A549 (cell line): ENCODE results near the gene SENP5. TPM values are rescaled to one million over a fixed set of nuclear protein-coding genes. Genes with fewer than 3 reads are reported as not detected.

Experiments
- ATAC-seq, 2 experiments: fragments of 200-7000 bp in 1 of 2; fragments of >200 bp in 1 of 2; cut with Nextera tagmentation in 1 of 2; cut with Tn5 transposase in 1 of 2; 3 replicates each; pipeline versions ENCODE4 v1.8.0 to v1.9.1; 2018 to 2020; ENCODE audit warnings: mild to moderate bottlenecking in 1 of 2, moderate library complexity in 1 of 2
- CTCF ChIA-PET: fragments of 300-600 bp; sonication (Branson Sonifier 250); formaldehyde crosslinking; extraction: SDS; loops from one replicate; lab custom pipeline; 2021; ENCODE audit warnings: antibody characterized with exemption, inconsistent platforms; lab: Yijun Ruan, JAX
- POLR2A ChIA-PET: fragments of 350-600 bp; formaldehyde crosslinking; extraction: SDS; loops from one replicate; lab custom pipeline; 2021; ENCODE audit warnings: antibody characterized with exemption, inconsistent platforms; lab: Yijun Ruan, JAX
- DNase-seq, 2 experiments: peaks; one replicate each; pipeline versions ENCODE4 v3.0.0 to v3.0.0-alpha.2; 2011 to 2016; ENCODE audit warnings: low read depth in 1 of 2, low spot score in 1 of 2
- FAIRE-seq: peaks from 2 replicates; lab custom pipeline; 2011; peaks lifted over from hg19 to GRCh38; lab: Jason Lieb, UNC
- H3K27ac ChIP-seq, 2 experiments: fragments of >200 bp; sonication (Bioruptor Twin); formaldehyde crosslinking; 3 replicates each; pipeline ENCODE4 v1.5.1; 2016 to 2017
- H3K4me1 ChIP-seq: fragments of >200 bp; sonication (Bioruptor Twin); formaldehyde crosslinking; 3 replicates; pipeline ENCODE4 v1.6.1; 2016
- H3K4me2 ChIP-seq: fragments of >200 bp; sonication (Bioruptor Twin); formaldehyde crosslinking; 3 replicates; pipeline ENCODE4 v1.6.1; 2016
- H3K4me3 ChIP-seq: fragments of >200 bp; sonication (Bioruptor Twin); formaldehyde crosslinking; 3 replicates; pipeline ENCODE4 v1.5.1; 2016
- H3K9me3 ChIP-seq: fragments of >200 bp; sonication (Bioruptor Twin); formaldehyde crosslinking; 3 replicates; pipeline ENCODE4 v1.6.1; 2016
- CBX8 ChIP-seq: fragments of 200-600 bp; sonication (generic); IDR thresholded peaks from 2 replicates; pipeline ENCODE4 v1.6.1; 2016
- EHF ChIP-seq: fragments of 250-450 bp; sonication (Bioruptor Pico); IDR thresholded peaks from 2 replicates; pipeline ENCODE4 v1.5.0; 2020; ENCODE audit warnings: mild to moderate bottlenecking
- ESRRA ChIP-seq: fragments of 150-350 bp; IDR thresholded peaks from 2 replicates; pipeline ENCODE4 v1.6.1; 2014; ENCODE audit warnings: mild to moderate bottlenecking, low read length, borderline replicate concordance
- FOSB ChIP-seq: fragments of 250-450 bp; sonication (Bioruptor Pico); IDR thresholded peaks from 2 replicates; pipeline ENCODE4 v1.5.0; 2020; ENCODE audit warnings: mild to moderate bottlenecking, moderate library complexity
- FOSL2 ChIP-seq, 2 experiments: fragments of 450-650 bp in 1 of 2; fragments of >200 bp in 1 of 2; sonication (Bioruptor Twin) in 1 of 2; formaldehyde crosslinking; IDR thresholded peaks; 2 replicates each; pipeline versions ENCODE4 v1.5.0 to v1.6.1; 2016 to 2020; ENCODE audit warnings: mild to moderate bottlenecking in 1 of 2, moderate library complexity in 1 of 2
- GATA3 ChIP-seq: IDR thresholded peaks from 2 replicates; pipeline ENCODE4 v1.6.1; 2012; ENCODE audit warnings: borderline replicate concordance
- HDAC2 ChIP-seq: fragments of 200-600 bp; sonication (generic); IDR thresholded peaks from 2 replicates; pipeline ENCODE4 v1.6.1; 2016
- HOXB13 ChIP-seq: fragments of 250-450 bp; sonication (Bioruptor Pico); IDR thresholded peaks from 2 replicates; pipeline ENCODE4 v1.5.0; 2020; ENCODE audit warnings: low read depth, mild to moderate bottlenecking, moderate library complexity
- HOXB5 ChIP-seq: fragments of 250-450 bp; sonication (Bioruptor Pico); IDR thresholded peaks from 2 replicates; pipeline ENCODE4 v1.5.0; 2020; ENCODE audit warnings: mild to moderate bottlenecking, moderate library complexity
- JUNB ChIP-seq: fragments of >200 bp; sonication (Bioruptor Twin); formaldehyde crosslinking; IDR thresholded peaks from 2 replicates; pipeline ENCODE4 v1.6.1; 2016
- MAFK ChIP-seq: fragments of 450-650 bp; IDR thresholded peaks from 2 replicates; pipeline ENCODE4 v1.6.1; 2014; ENCODE audit not compliant: partially characterized antibody
- MYC ChIP-seq: IDR thresholded peaks from 2 replicates; pipeline ENCODE4 v1.6.1; 2012; ENCODE audit warnings: mild to moderate bottlenecking, inconsistent platforms, low read length, improper control_type of control experiment, borderline replicate concordance
- NFE2L2 ChIP-seq: fragments of 150-350 bp; conservative IDR thresholded peaks from 2 replicates; pipeline ENCODE4 v1.6.1; 2014; ENCODE audit warnings: low read length
- NR3C1 ChIP-seq: fragments of >200 bp; sonication (Bioruptor Twin); formaldehyde crosslinking; IDR thresholded peaks from 3 replicates; pipeline ENCODE4 v1.6.1; 2017
- POLR2A ChIP-seq: IDR thresholded peaks from 2 replicates; pipeline ENCODE4 v1.6.1; 2012; ENCODE audit warnings: mild to moderate bottlenecking, low read length
- RAD21 ChIP-seq, 2 experiments: fragments of >200 bp in 1 of 2; sonication (Bioruptor Twin) in 1 of 2; formaldehyde crosslinking in 1 of 2; IDR thresholded peaks in 1 of 2; conservative IDR thresholded peaks in 1 of 2; 2 replicates in 1 of 2; 3 replicates in 1 of 2; pipeline ENCODE4 v1.6.1; 2012 to 2018; ENCODE audit warnings: inconsistent platforms in 1 of 2
- RFX5 ChIP-seq: fragments of 450-650 bp; IDR thresholded peaks from 2 replicates; pipeline ENCODE4 v1.7.1; 2014; ENCODE audit warnings: antibody characterized with exemption, mild to moderate bottlenecking, moderate library complexity
- RNF2 ChIP-seq: fragments of 200-600 bp; sonication (generic); IDR thresholded peaks from 2 replicates; pipeline ENCODE4 v1.6.1; 2016; ENCODE audit warnings: low read depth, mild to moderate bottlenecking, antibody characterized with exemption, moderate library complexity, borderline replicate concordance
- TFCP2L1 ChIP-seq: fragments of 250-450 bp; sonication (Bioruptor Pico); IDR thresholded peaks from 2 replicates; pipeline ENCODE4 v1.5.0; 2021; ENCODE audit warnings: mild to moderate bottlenecking
- WGBS: methylation state at CpG from one replicate; pipeline ENCODE4 v1.1.6; 2017; ENCODE audit errors: missing lambda C conversion rate; 5-methylcytosine and 5-hydroxymethylcytosine counted together
- polyA plus RNA-seq, 4 experiments: library from polyadenylated mRNA; depleted of rRNA in 3 of 4; stranded (reverse); fragments of >200 nt; fragmentation: RNase III in 1 of 4; extraction: RNeasy Plus Mini Kit Qiagen cat#74134 plus additional on column Dnase treatment in 1 of 4; gene quantifications; 2 replicates in 3 of 4; 3 replicates in 1 of 4; pipeline ENCODE4 v1.2.3, GENCODE V29; 2011 to 2017
- TF ChIP-seq, protein P1 (sequence below): fragments of >200 bp; sonication (Bioruptor Twin); formaldehyde crosslinking; IDR thresholded peaks from 3 replicates; pipeline ENCODE4 v1.5.1; 2016
- TF ChIP-seq, protein P2 (sequence below): fragments of 150-350 bp; IDR thresholded peaks from 2 replicates; pipeline ENCODE4 v1.6.1; 2014; ENCODE audit warnings: low read depth, mild to moderate bottlenecking, low read length
- TF ChIP-seq, protein P3 (sequence below): fragments of 250-450 bp; sonication (Bioruptor Pico); IDR thresholded peaks from 2 replicates; pipeline ENCODE4 v1.5.0; 2020; ENCODE audit warnings: low read depth, mild to moderate bottlenecking, moderate library complexity
- TF ChIP-seq, protein P4 (sequence below): IDR thresholded peaks from 2 replicates; pipeline ENCODE4 v1.6.1; 2012

SENP5 gene
- polyA plus RNA-seq, 2 of the 4 experiments (the other 2 are of a cell fraction) = 6.8 to 12.9 TPM

DNA sequence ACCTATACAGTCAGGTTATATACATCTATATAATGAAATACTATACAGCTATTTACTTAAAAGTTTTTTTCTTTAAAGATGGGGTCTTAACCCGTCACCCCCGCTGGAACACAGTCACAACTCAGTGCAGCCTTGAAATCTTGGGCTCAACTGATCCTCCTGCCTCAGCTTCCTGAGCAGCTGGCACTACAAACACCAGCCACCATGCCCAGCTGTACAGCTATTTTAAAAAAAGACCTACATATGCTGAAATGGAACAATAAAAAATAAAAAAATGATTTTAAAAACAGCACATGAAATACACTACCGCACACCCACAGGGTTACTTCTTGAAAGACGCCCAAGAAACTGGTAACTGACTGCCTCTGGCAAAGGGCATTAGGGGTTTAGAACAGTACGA, 70.9 kb downstream of the SENP5 start:
- 94% methylated on average over 5 of the region's 5 CpGs for WGBS
- FAIRE-seq = no peak
- peaks cover 7% of the 10 kb centered on the region; the same call in 2 of the 3 replicates for H3K4me1 ChIP-seq
- H3K4me3 ChIP-seq = no peak overlapping the region
- H3K27ac ChIP-seq = no peak overlapping the region
- TF ChIP-seq NR3C1 (no peak), EHF (CRISPR knock-in tag) (no peak), MYC (no peak)
- TF ChIP-seq, protein P1, sequence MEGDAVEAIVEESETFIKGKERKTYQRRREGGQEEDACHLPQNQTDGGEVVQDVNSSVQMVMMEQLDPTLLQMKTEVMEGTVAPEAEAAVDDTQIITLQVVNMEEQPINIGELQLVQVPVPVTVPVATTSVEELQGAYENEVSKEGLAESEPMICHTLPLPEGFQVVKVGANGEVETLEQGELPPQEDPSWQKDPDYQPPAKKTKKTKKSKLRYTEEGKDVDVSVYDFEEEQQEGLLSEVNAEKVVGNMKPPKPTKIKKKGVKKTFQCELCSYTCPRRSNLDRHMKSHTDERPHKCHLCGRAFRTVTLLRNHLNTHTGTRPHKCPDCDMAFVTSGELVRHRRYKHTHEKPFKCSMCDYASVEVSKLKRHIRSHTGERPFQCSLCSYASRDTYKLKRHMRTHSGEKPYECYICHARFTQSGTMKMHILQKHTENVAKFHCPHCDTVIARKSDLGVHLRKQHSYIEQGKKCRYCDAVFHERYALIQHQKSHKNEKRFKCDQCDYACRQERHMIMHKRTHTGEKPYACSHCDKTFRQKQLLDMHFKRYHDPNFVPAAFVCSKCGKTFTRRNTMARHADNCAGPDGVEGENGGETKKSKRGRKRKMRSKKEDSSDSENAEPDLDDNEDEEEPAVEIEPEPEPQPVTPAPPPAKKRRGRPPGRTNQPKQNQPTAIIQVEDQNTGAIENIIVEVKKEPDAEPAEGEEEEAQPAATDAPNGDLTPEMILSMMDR = no peak
- no peak for DNase-seq
- POLR2A ChIA-PET = interaction anchor here (1.2 kb wide), 1 partner anchor 71 kb away, joined by 5 read pairs; the partner anchor contains the start of gene SENP5
- no peaks in the 10 kb centered on the region for H3K9me3 ChIP-seq
- CTCF ChIA-PET = interaction anchor here (0.6 kb wide), 1 partner anchor 165 kb away, joined by 4 read pairs; no protein-coding TSS in a partner anchor
- no peak for ATAC-seq
- no peak overlapping the region for H3K4me2 ChIP-seq

DNA sequence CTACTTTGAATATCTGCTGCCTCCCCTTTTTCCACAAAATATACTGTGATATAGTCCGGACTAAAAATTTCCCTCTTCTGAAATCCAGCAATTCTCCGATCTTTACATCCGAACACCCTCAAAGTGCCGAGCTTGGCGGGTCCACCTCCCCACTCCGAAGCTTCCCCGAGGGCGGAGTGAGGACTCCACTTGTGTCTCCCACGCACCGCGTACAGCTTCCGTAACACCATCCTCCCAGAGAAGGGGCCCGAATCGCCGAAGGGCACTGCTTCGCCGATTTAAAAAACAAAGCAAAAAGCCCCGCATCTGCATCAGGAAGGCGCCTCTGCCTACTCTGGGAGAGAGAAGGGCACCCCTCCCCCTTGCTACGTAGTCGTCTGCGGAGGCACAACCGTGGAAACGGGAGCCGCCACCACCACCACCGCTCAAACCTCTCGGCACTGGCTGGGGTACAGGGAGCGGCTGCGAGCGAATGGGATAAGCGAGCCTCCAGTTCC, 74.1 kb downstream of the SENP5 start:
- CTCF ChIA-PET = interaction anchor here (0.7 to 2.2 kb wide), 12 partner anchors 8 to 335 kb away, joined by 3 to 6 read pairs (median 3); partner anchors contain the start of genes PIGZ and SENP5
- WGBS = 0% methylated on average over 4 of the region's 31 CpGs
- FAIRE-seq (no peak), ATAC-seq (peak; percentile 71 to 72), DNase-seq (peak in 1 of 2 experiments; percentile 28)
- peaks cover 9% of the 10 kb centered on the region; the same call in 2 of the 3 replicates for H3K4me1 ChIP-seq
- H3K27ac ChIP-seq = peak overlapping the region; percentile 97 to 98
- POLR2A ChIA-PET = interaction anchor here (0.8 to 1.5 kb wide), 8 partner anchors 12 to 373 kb away, joined by 3 to 10 read pairs (median 4); partner anchors contain the start of genes CEP19, FBXO45, PAK2 and PIGX
- TF ChIP-seq CBX8 = no peak
- H3K4me2 ChIP-seq = peak overlapping the region; percentile 77
- H3K9me3 ChIP-seq = no peaks in the 10 kb centered on the region
- H3K4me3 ChIP-seq = peak overlapping the region; percentile 89

DNA sequence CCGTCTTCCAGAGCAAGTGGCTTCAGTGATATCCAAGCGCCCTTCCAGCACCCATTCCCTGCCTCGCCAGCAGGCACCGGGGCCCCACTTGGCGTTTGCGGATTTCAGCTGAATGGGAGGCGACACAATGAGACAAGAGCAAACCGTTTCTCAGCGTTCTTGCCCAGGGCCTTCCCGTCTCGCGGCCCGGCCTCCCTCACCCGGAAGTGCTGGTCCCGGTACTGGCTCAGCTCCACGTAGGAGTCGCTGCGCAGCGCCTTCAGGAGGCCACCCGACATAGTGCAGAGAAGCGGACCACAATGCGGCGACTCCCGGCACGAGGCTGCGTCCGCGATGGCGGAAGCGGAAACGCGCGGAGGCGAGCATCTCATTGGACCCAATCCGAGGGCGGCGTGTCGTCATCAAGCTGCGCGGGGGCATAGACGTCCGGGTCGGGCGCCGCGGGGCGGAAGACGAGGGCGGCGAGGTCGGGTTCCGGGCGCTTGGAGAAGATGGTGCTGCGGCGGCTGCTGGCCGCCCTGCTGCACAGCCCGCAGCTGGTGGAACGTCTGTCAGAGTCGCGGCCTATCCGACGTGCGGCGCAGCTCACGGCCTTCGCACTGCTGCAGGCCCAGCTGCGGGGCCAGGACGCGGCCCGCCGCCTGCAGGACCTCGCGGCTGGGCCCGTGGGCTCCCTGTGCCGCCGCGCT, 74.7 kb downstream of the SENP5 start, which contains the start of gene NCBP2:
NCBP2 (minus strand) TSS at position 303 of the 689 bp plus-strand sequence; CDS start at position 278, 25 bp downstream.
- no peak for FAIRE-seq
- WGBS = no CpG with 5 or more reads among the region's 77 CpGs
- H3K4me1 ChIP-seq = peaks cover 9% of the 10 kb centered on the region; the same call in 2 of the 3 replicates
- H3K4me3 ChIP-seq = peak within 1 kb of the TSS; percentile 89
- peak within 1 kb of the TSS; percentile 97 to 98 for H3K27ac ChIP-seq
- peak; percentile 87 to 97 for DNase-seq
- POLR2A ChIA-PET = interaction anchor here (0.8 to 1.5 kb wide), 8 partner anchors 12 to 374 kb away, joined by 3 to 10 read pairs (median 4); partner anchors contain the start of genes CEP19, FBXO45, PAK2 and PIGX
- CTCF ChIA-PET = interaction anchor here (0.8 to 2.2 kb wide), 10 partner anchors 9 to 336 kb away, joined by 3 to 6 read pairs (median 3); partner anchors contain the start of gene PIGZ
- no peaks in the 10 kb centered on the region for H3K9me3 ChIP-seq
- ATAC-seq = peak; percentile 96 to 97
- peak within 1 kb of the TSS; percentile 98 for H3K4me2 ChIP-seq
- no peak for TF ChIP-seq MAFK
- TF ChIP-seq FOSL2 (IDR thresholded peaks at IDR 0.05) = no peak
- TF ChIP-seq FOSL2 (CRISPR knock-in tag; IDR thresholded peaks at IDR 0.05) = no peak
- TF ChIP-seq ESRRA = no peak
- TF ChIP-seq, protein P1 = peak; percentile 46; the same call in 2 of the 3 replicates
- no peak for TF ChIP-seq HOXB5 (CRISPR knock-in tag)
- no peak for TF ChIP-seq TFCP2L1
- peak; percentile 67 for TF ChIP-seq POLR2A
- TF ChIP-seq RAD21 (conservative IDR thresholded peaks at IDR 0.05 in 1 of 2, IDR thresholded peaks at IDR 0.05 in 1 of 2) = peak; percentile 36 to 50; a peak in 4 of 5 replicates
- no peak for TF ChIP-seq RFX5
- TF ChIP-seq NFE2L2 = no peak
- TF ChIP-seq GATA3 = no peak
- TF ChIP-seq FOSB (CRISPR knock-in tag) = no peak
- TF ChIP-seq, protein P2, sequence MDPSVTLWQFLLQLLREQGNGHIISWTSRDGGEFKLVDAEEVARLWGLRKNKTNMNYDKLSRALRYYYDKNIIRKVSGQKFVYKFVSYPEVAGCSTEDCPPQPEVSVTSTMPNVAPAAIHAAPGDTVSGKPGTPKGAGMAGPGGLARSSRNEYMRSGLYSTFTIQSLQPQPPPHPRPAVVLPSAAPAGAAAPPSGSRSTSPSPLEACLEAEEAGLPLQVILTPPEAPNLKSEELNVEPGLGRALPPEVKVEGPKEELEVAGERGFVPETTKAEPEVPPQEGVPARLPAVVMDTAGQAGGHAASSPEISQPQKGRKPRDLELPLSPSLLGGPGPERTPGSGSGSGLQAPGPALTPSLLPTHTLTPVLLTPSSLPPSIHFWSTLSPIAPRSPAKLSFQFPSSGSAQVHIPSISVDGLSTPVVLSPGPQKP = no peak
- TF ChIP-seq RNF2 = no peak
- TF ChIP-seq, protein P3, sequence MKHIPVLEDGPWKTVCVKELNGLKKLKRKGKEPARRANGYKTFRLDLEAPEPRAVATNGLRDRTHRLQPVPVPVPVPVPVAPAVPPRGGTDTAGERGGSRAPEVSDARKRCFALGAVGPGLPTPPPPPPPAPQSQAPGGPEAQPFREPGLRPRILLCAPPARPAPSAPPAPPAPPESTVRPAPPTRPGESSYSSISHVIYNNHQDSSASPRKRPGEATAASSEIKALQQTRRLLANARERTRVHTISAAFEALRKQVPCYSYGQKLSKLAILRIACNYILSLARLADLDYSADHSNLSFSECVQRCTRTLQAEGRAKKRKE (CRISPR knock-in tag) = no peak
- TF ChIP-seq, protein P4, sequence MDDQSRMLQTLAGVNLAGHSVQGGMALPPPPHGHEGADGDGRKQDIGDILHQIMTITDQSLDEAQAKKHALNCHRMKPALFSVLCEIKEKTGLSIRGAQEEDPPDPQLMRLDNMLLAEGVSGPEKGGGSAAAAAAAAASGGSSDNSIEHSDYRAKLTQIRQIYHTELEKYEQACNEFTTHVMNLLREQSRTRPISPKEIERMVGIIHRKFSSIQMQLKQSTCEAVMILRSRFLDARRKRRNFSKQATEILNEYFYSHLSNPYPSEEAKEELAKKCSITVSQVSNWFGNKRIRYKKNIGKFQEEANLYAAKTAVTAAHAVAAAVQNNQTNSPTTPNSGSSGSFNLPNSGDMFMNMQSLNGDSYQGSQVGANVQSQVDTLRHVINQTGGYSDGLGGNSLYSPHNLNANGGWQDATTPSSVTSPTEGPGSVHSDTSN = no peak
- TF ChIP-seq JUNB = no peak
- no peak for TF ChIP-seq HDAC2
- TF ChIP-seq HOXB13 (CRISPR knock-in tag) = no peak
